GM18511 (cell line): ENCODE results near the gene ABCG1.

ENCODE experiments used
- ATAC-seq: cut with Tn5 transposase; IDR thresholded peaks from one replicate; pipeline ENCODE4 v1.9.1; 2021; ENCODE audit warnings: mild to moderate bottlenecking, moderate library complexity; ENCODE audit not compliant: unreplicated experiment

ABCG1 gene

GRCh38 chr21:42231756-42232155 lies 12.8 kb downstream of the ABCG1 start:
- no peak for ATAC-seq

- no peak for ATAC-seq
Observed at GRCh38 chr21:42232176-42232825, 13.4 kb downstream of the ABCG1 start.

- peak; percentile 53 for ATAC-seq
Observed at GRCh38 chr21:42233067-42233961, 14.4 kb downstream of the ABCG1 start.

GRCh38 chr21:42234041-42234440 lies 15.1 kb downstream of the ABCG1 start:
- no peak for ATAC-seq

- peak; percentile 47 for ATAC-seq
Observed at GRCh38 chr21:42234464-42235241, 15.7 kb downstream of the ABCG1 start.

GRCh38 chr21:42235593-42235992 lies 16.7 kb downstream of the ABCG1 start:
- ATAC-seq: no peak

GRCh38 chr21:42236014-42236413 lies 17.1 kb downstream of the ABCG1 start:
- no peak for ATAC-seq

- no peak for ATAC-seq
Observed at GRCh38 chr21:42236693-42237092, 17.8 kb downstream of the ABCG1 start.

- ATAC-seq: no peak
Observed at GRCh38 chr21:42237161-42237560, 18.2 kb downstream of the ABCG1 start.

GRCh38 chr21:42237577-42237976 lies 18.6 kb downstream of the ABCG1 start:
- no peak for ATAC-seq

GRCh38 chr21:42238185-42238934 lies 19.4 kb downstream of the ABCG1 start:
- ATAC-seq: no peak

- ATAC-seq: no peak
Observed at GRCh38 chr21:42239556-42239955, 20.6 kb downstream of the ABCG1 start.

- ATAC-seq: no peak
Observed at GRCh38 chr21:42239973-42240372, 21.0 kb downstream of the ABCG1 start.

- ATAC-seq: no peak
Observed at GRCh38 chr21:42242611-42243010, 23.7 kb downstream of the ABCG1 start.

- no peak for ATAC-seq
Observed at GRCh38 chr21:42243026-42243425, 24.1 kb downstream of the ABCG1 start.

GRCh38 chr21:42245331-42246193 lies 26.6 kb downstream of the ABCG1 start:
- no peak for ATAC-seq

- ATAC-seq: no peak
Observed at GRCh38 chr21:42247716-42248115, 28.8 kb downstream of the ABCG1 start.

GRCh38 chr21:42248241-42248640 lies 29.3 kb downstream of the ABCG1 start:
- no peak for ATAC-seq

GRCh38 chr21:42248783-42249597 lies 30.1 kb downstream of the ABCG1 start:
- ATAC-seq: peak; percentile 84
